Astrocyte of the spinal cord (primary cell): ENCODE data around the gene PHC3.

Source experiments
- DNase-seq: peaks from one replicate; pipeline ENCODE4 v3.0.0; 2011; ENCODE audit warnings: low read depth, low spot score
- H3K4me3 ChIP-seq: 2 replicates; pipeline ENCODE4 v1.5.1; 2011; ENCODE audit warnings: low read depth, mild to moderate bottlenecking, low read length, moderate library complexity
- CTCF ChIP-seq: IDR thresholded peaks from 2 replicates; pipeline ENCODE4 v1.5.1; 2012; ENCODE audit warnings: low read depth, mild to moderate bottlenecking, low read length, inconsistent platforms
- in situ Hi-C: cut with HindIII; loops from 2 replicates; pipeline ENCODE4 v1.10.0; 2017; ENCODE audit warnings: low sequenced_read_pairs

PHC3 gene

GRCh38 chr3:170189398-170190256, 8.1 kb upstream of the PHC3 start:
- in situ Hi-C loops = no loop called here
- no peak for DNase-seq
- H3K4me3 ChIP-seq = no peak overlapping the region
- TF ChIP-seq CTCF = no peak

DNA sequence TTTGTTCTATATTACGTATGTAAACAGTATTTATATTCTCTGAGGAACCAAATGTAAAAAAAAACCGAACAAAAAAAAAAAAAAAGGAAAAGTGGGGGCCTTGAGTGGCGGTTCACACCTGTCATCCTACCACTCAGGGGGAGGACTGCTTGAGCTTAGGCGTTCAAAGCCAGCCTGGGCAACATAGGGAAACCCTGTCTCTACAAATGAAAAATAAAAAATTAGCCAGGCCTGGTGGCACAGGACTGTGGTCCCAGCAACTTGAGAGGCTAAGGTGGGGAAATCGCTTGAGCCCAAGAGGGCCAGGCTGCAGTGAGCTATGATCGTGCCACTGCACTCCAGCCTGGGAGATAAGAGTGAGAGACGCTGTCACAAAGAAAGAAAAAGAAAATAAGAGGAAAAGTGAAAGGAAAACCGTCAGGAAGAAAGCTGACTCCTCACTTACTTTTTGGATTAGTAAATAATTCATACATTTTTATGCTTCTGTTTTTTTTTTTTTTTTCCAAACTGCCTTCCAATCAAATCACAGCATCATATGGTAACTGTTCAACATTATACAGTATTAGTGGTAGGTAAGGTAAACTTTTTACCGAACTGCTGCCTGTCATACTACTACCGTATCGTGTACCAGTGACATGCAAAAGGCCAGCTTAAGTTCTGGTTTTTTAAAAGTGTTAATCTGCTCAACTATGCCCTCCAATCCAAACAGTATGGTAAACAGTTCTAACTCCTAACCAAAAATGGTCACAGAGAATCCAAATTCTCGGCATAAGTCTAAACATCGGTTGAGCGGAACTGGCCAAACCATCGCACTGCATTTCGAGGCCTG, 1.2 kb downstream of the PHC3 start:
- peak; percentile 43 for DNase-seq
- no peak for TF ChIP-seq CTCF
- peak overlapping the region; percentile 75 for H3K4me3 ChIP-seq
- in situ Hi-C loops = no loop called here

- H3K4me3 ChIP-seq = peak overlapping the region; percentile 75
- no peak for TF ChIP-seq CTCF
- in situ Hi-C loops = no loop called here
- no peak for DNase-seq
These were observed 2.1 kb downstream of the PHC3 start for GRCh38 chr3:170179432-170179831.

DNA sequence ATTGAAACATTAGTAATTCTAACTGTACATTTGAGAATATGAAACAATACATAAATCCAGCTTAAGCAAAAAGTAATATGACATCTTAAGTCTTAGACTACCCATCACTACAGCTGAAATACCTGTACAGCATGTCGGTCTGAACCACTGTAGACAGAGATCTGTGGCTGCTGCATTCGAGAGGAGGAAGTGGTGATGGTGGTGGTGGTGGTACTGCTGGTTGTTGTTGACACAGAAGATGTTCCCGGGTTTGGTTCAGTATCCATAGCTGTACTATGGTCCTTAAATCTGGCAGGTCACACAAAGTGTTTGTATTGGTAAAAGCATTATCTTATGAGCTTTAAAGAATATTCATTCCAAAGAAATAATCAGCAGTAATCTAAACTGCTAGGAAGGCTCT, 2.9 kb downstream of the PHC3 start:
- in situ Hi-C loops = no loop called here
- DNase-seq = no peak
- no peak for TF ChIP-seq CTCF
- no peak overlapping the region for H3K4me3 ChIP-seq

DNA sequence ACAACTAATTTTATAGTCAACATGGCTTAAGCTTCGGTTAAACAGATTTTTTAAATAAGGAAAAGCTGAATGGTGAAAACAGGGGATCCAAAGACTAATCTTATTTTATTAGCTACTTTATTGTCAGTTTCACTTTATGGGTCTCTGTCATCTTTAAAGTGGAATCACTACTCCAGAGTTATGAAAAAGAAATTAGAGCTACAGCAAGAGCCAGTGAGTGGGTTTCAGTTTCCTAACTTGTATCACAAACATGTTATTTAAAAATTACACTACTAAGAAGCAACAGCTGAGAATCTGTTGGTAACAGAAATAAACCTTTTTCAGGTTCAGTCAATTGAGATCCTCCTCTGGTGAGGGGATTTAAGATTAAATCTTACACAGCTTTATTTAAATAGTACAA, 10.0 kb downstream of the PHC3 start:
- DNase-seq = no peak
- no peak overlapping the region for H3K4me3 ChIP-seq

More for the DNA sequence above, 10.0 kb downstream of the PHC3 start:
- no peak for TF ChIP-seq CTCF
- in situ Hi-C loops = no loop called here
